Ishikawa (cell line): ENCODE results near the gene SPATC1L.

ENCODE experiments used
- EP300 ChIP-seq: IDR thresholded peaks from 2 replicates; pipeline ENCODE4 v1.6.1; 2012; ENCODE audit warnings: borderline replicate concordance
- TF ChIP-seq, protein P1 (sequence below): IDR thresholded peaks from 2 replicates; pipeline ENCODE4 v1.6.1; 2012; ENCODE audit warnings: low read depth, mild to moderate bottlenecking

GRCh38 chr21:46219591-46220239, 35.5 kb upstream of the SPATC1L start:
- no peak for TF ChIP-seq EP300
- TF ChIP-seq, protein P1, sequence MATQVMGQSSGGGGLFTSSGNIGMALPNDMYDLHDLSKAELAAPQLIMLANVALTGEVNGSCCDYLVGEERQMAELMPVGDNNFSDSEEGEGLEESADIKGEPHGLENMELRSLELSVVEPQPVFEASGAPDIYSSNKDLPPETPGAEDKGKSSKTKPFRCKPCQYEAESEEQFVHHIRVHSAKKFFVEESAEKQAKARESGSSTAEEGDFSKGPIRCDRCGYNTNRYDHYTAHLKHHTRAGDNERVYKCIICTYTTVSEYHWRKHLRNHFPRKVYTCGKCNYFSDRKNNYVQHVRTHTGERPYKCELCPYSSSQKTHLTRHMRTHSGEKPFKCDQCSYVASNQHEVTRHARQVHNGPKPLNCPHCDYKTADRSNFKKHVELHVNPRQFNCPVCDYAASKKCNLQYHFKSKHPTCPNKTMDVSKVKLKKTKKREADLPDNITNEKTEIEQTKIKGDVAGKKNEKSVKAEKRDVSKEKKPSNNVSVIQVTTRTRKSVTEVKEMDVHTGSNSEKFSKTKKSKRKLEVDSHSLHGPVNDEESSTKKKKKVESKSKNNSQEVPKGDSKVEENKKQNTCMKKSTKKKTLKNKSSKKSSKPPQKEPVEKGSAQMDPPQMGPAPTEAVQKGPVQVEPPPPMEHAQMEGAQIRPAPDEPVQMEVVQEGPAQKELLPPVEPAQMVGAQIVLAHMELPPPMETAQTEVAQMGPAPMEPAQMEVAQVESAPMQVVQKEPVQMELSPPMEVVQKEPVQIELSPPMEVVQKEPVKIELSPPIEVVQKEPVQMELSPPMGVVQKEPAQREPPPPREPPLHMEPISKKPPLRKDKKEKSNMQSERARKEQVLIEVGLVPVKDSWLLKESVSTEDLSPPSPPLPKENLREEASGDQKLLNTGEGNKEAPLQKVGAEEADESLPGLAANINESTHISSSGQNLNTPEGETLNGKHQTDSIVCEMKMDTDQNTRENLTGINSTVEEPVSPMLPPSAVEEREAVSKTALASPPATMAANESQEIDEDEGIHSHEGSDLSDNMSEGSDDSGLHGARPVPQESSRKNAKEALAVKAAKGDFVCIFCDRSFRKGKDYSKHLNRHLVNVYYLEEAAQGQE: no peak
